Measurements from ENCODE around the gene ARSI.

The ARSI gene

DNA sequence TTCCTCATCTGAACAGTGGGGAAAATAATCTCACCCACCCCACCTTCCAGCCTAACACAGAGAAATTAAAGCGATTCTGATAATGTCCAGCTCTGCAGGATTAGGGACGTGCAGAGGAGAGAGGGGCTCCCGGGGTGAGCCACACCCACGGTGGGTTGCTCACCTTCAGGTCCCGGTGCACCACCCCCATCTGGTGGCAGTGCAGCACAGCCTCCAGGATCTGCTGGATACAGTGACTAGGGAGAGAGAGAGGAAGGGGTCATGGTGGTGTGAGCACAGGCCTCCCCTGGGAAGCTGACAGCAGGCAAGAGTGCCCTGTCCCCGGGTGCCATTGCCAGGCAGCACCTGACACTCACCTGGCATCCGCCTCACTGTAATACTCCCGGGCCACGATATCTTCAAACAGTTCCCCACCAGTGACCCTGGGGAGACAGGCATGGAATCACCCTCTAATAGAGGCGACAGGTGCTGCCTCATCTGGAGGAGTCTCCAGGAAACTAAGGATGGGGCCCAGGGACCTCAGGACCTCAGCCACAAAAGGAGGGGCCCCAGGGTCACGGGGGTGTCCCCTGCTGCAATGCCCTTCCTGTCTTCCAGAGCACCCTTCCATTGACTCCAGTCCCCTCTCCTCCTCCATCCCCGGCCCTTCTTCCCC is 46.2 kb downstream of the ARSI start:
- POLR2A ChIA-PET (ENCODE audit: low non-redundant PET) = no interaction called here
- H3K27ac ChIP-seq = no peak overlapping the region
- TF ChIP-seq, protein P1, sequence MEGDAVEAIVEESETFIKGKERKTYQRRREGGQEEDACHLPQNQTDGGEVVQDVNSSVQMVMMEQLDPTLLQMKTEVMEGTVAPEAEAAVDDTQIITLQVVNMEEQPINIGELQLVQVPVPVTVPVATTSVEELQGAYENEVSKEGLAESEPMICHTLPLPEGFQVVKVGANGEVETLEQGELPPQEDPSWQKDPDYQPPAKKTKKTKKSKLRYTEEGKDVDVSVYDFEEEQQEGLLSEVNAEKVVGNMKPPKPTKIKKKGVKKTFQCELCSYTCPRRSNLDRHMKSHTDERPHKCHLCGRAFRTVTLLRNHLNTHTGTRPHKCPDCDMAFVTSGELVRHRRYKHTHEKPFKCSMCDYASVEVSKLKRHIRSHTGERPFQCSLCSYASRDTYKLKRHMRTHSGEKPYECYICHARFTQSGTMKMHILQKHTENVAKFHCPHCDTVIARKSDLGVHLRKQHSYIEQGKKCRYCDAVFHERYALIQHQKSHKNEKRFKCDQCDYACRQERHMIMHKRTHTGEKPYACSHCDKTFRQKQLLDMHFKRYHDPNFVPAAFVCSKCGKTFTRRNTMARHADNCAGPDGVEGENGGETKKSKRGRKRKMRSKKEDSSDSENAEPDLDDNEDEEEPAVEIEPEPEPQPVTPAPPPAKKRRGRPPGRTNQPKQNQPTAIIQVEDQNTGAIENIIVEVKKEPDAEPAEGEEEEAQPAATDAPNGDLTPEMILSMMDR (conservative IDR thresholded peaks at IDR 0.05; ENCODE audit: low read depth) = no peak
- no peak for DNase-seq (ENCODE audit: low spot score)
- CTCF ChIA-PET = no interaction called here

DNA sequence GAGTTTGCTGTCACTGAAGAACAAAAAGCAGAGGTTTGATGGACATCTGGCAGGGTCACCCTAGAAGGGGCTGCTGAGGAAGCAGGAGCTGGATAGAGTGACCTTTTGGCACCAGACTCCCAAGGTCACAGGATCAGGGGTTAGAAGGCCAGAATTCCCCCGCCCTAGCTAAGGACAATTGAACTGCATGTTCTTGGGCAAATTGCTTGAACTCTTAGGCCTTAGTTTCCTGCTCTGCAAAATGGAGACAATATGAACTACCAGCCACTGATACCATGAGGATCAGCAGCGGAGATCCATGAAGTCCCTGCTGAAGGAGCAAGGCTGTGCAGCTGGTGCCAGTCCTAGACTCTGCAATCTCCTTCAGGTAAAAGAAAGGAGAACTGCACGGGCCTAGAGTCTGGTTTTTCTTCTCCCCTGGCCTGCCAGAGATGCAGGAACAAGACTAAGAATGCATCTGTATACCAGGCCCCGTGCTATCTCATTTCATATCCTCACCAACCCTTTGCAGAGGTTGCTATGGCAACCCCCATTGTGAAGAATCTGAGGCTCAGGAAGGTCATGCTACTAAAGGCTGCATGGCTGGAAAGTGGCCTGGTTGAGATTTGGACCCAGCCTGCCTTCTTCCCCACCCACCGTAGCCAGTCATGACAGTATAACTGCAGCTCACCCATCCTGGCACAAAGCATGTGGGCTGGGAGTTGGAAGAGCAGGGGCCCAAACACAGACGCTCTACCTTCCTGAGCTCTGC is 46.9 kb downstream of the ARSI start:
- no peak for DNase-seq (ENCODE audit: low spot score)
- CTCF ChIA-PET = interaction anchor here (1.7 kb wide), 1 partner anchor 94 kb away, joined by 3 read pairs; no protein-coding TSS in a partner anchor
- H3K27ac ChIP-seq = no peak overlapping the region
- POLR2A ChIA-PET (ENCODE audit: low non-redundant PET) = no interaction called here
- TF ChIP-seq, protein P1 (conservative IDR thresholded peaks at IDR 0.05; ENCODE audit: low read depth) = no peak

DNA sequence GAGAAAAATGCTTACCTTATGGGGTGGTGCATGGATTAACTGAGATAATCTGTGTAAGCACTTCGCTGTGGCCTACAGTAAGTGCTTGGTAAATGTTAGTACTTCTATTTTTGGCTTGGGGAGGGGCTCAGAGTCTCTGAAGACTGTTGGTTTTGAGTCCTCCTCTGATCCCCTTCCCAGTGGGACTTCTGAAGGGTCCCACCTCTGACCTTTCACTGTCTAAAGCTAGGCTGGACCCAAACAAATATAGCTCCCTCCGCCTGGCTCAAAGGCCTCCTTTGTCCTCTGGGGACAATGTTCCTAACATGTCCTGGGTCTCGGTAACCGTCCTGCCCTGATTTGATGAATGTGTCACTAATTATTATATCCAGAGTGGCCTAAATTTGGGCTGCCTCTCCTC is 47.9 kb downstream of the ARSI start:
- POLR2A ChIA-PET (ENCODE audit: low non-redundant PET) = no interaction called here
- CTCF ChIA-PET = interaction anchor here (0.5 to 1.7 kb wide), 3 partner anchors 23 to 220 kb away, joined by 3 to 4 read pairs (median 3); no protein-coding TSS in a partner anchor
- no peak overlapping the region for H3K27ac ChIP-seq

DNA sequence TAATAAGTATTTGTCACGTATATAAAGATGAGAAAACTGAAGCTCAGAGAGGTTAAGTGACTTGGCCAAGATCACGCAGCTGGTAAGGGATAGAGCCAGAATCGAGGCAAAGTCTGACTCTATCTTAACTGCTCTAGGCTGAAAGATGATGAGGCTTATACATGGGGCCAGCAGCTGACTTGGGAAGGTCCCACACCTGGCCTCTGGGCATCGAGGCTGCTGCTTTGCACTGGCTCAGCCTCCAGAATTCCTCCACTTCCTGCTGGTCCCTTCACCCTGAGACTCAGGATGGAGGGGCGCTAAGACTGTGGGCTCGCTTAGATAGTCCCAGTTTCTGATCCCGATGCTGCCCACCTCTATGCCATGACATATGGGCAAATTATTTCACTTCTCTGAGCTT is 48.3 kb downstream of the ARSI start:
- ChIA-PET POLR2A (ENCODE audit: low non-redundant PET) (no interaction called here), CTCF (interaction anchor here (0.9 to 1.7 kb wide), 2 partner anchors 22 to 95 kb away, joined by 3 to 4 read pairs; no protein-coding TSS in a partner anchor)
- no peak overlapping the region for H3K27ac ChIP-seq
- TF ChIP-seq, protein P1 (conservative IDR thresholded peaks at IDR 0.05; ENCODE audit: low read depth) = no peak
- DNase-seq (ENCODE audit: low spot score) = no peak

More for the DNA sequence above, 47.9 kb downstream of the ARSI start:
- TF ChIP-seq, protein P1 (conservative IDR thresholded peaks at IDR 0.05; ENCODE audit: low read depth) = no peak
- no peak for DNase-seq (ENCODE audit: low spot score)

DNA sequence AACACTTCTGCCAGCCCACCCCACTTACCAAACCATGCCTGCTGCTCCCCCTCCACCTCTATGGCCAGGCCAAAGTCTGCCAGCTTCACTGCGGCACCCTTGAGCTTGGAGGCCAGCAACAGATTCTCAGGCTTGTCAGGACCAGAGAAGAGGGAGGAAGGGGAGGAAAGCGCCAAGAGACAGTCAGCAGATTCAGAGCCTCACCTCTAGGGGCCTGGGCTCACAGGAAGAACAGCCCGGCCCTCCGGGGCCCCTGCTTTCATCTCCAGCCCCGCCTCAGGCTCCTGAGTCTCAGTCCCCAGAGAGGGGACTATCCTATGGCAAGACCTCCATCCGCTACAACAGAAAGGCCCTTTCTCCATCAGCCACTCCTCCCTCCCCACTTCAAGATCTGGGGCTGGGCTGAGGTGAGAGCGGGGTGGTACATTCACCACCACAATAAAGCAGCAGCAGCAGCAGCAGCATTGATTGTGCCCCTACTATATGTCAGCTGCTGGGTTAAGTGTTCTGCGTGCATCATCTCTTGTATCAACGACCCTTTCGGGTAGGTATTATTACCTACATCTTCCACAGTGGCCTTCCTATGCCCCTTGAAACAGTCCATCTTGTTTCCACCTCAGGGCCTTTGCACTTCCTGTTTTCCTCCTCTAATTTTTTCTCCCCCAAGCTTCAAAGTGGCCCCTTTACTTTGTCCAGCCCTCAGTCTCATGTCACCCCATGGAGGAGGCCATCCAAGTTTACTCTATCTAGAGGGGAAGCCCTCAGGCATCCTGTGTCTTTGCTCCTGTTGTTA is 49.1 kb downstream of the ARSI start:
- POLR2A ChIA-PET (ENCODE audit: low non-redundant PET) = no interaction called here
- CTCF ChIA-PET = interaction anchor here (0.7 to 0.9 kb wide), 2 partner anchors 22 to 81 kb away, joined by 3 to 4 read pairs; no protein-coding TSS in a partner anchor
- no peak for DNase-seq (ENCODE audit: low spot score)
- TF ChIP-seq, protein P1 (conservative IDR thresholded peaks at IDR 0.05; ENCODE audit: low read depth) = no peak
- no peak overlapping the region for H3K27ac ChIP-seq

DNA sequence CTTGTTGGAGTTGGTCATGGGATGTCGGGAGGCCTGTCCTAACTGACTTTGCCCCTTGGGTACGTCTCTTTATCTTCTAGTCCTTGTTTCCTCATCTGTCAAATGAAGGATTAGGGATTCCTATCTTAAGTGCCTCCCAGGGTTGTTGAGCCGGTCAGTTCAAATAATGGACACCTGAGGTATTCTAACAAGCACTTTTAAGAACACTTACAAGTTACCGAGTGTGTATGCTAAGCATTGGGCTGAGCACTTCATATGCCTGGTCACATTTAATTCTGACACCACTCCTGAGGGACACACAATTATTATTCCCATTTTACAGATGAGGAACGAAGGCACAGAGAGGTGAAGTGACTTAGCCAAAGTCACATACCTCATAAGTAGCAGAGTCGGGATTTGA is 50.2 kb downstream of the ARSI start:
- CTCF ChIA-PET = interaction anchor here (0.7 kb wide), 1 partner anchor 95 kb away, joined by 4 read pairs; no protein-coding TSS in a partner anchor
- TF ChIP-seq, protein P1 (conservative IDR thresholded peaks at IDR 0.05; ENCODE audit: low read depth) = no peak
- POLR2A ChIA-PET (ENCODE audit: low non-redundant PET) = no interaction called here
- H3K27ac ChIP-seq = no peak overlapping the region
- no peak for DNase-seq (ENCODE audit: low spot score)

Measured in RWPE1 (cell line).